GM10847 (cell line): Measurements from ENCODE around the gene RUFY3.

Experiments used
- POLR2A ChIP-seq: IDR thresholded peaks from 2 replicates; pipeline ENCODE4 v1.6.1; 2011; ENCODE audit not compliant: insufficient read length; ENCODE audit errors: extremely low read depth

The RUFY3 gene

DNA sequence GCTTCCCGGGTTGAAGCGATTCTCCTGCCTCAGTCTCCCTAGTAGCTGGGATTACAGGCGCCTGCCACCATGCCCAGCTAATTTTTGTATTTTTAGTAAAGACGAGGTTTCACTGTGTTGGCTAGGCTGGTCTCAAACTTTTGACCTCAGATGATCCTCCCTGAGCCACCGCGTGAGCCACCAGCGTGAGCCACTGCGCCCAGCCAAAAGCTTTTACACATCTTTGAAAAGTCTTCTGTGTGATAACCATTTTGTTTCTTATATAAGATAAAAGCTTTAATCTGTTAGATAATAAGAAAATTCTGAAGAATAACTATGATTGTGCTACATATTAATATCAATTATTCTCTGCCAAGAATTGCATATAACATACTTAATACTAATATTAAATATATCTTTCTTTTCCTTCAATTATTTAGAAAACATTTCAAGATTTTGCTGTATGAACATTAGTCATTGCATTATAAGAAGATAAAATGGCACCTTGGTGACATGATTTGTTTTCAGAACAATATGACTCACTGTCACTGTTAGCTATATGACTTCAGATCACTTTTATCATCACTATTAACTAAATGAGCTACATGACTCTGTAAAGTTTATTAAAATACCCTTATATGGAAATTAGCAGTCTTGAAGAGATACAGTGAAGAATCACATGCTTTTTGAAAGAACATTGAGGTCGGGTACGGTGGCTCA is 33.4 kb downstream of the RUFY3 start:
- TF ChIP-seq POLR2A = no peak

DNA sequence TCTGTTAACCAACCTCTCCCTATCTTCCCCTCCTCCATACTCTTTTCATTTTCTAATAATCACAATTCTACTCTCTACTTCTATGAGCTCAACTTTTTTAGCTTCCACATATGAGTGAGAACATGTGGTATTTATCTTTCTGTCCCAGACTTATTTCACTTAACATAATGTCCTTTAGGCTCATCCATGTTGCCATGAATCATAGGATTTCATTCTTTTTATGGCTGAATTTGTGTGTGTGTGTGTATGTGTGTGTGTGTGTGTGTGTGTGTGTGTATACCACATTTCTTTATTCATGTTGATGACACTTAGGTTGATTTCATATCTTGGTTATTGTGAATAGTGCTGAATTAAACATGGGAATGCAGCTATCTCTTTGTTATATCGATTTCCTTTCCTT is 37.4 kb downstream of the RUFY3 start:
- TF ChIP-seq POLR2A = no peak

DNA sequence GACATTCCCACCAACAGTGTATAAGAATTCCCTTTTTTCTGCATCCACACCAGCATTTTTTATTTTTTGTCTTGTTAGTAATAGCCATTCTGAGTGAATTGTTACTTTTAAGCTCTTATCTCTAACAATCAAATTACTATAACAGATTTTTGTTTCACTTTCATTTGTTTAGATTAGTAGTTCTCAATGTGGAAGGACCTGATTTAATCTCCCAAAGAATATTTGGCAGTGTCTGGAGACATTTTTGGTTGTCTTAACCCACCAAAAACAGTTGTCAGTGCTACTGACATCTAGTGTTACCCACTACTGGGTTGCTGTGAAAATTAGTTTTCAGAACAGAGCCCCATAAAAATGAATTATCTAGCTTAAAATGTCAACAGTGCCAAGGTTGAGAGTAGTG is 37.9 kb downstream of the RUFY3 start:
- TF ChIP-seq POLR2A = no peak

DNA sequence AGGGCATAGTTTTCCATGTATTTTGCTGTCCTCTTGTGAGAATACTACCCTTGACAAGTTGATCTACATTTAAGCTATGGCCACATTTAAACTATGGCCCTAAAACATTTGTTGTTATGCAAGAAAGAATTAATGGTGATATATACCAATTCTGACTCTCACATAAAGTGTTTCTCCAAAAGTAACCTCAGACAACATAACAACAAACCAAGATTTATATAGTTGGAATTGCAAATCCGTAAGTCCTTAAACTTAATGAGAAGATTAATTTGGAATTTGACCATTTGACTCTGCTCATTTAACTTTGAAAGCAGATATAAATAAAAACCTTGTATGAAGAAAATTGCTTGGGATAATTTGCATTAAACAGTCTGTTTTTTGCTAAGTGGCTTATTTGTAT is 38.9 kb downstream of the RUFY3 start:
- TF ChIP-seq POLR2A = no peak

DNA sequence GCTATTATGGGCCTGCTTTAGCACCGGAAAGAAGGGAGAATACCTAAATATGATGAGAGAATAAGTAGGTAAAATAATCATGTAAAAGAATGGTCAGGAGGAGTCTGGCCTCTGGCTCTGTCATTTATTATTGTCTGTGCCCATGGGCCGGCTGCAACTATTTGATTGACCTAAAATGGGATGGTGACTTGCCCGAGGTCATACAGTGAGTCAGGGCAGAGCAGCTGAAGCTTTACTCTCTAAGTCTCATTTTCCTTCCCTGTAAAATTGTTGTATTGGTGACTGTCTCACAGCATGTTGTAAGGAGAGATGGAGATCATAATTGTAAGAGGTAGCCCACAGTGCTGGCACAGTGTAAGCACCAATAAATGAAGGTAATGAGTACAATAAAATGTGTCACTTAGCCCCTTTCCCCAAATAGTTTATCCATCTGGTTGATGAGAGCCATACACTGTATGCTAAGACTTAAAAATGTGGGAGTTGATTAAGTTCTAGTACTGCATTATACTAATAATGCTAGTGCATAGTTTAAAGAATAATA is 39.6 kb downstream of the RUFY3 start:
- no peak for TF ChIP-seq POLR2A

DNA sequence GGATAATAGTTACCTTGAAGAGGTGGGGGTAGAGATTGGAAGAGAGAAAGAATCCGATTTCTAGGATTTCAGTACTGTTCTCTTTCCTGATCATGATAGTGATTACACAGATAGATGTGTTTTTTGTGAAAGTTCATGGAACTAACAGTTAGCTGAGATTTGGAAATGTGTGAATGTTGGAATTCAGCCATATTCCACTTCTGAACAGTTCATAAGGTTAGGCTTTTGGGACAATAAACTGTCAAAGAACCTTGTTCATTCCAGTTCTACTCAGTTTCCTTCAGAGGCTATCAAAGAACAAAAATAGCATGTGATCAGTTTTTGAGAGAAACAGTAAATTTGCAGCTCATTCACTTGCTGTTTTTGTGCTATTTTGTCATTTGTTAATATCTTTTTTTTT is 43.6 kb downstream of the RUFY3 start:
- no peak for TF ChIP-seq POLR2A

DNA sequence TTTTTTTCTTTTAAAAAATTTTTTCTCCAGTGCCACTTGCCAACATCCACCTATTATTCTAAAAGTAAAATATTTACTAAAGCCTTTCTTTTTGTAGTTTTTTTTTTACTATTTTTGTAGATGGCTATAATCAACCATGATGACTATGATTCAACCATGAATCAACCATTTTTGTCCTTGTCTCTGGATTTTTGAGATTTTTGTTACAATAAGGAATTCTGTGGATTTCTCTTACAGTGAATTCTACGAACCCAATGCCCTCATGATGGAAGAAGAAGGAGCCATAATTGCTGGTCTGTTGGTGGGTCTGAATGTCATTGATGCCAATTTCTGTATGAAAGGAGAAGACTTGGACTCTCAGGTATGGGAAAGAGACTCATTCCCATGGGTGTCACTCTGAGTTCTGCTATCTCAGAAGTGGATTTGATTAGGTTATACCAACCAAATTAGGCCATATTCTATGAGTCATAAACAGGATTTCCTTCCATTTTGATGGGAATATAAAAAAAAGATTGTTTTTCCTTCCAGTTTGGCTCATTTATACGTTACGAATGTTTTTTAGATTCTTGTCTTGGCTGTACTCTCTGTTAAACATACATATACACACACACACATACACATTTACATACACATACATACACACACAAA is 46.7 kb downstream of the RUFY3 start:
- no peak for TF ChIP-seq POLR2A

DNA sequence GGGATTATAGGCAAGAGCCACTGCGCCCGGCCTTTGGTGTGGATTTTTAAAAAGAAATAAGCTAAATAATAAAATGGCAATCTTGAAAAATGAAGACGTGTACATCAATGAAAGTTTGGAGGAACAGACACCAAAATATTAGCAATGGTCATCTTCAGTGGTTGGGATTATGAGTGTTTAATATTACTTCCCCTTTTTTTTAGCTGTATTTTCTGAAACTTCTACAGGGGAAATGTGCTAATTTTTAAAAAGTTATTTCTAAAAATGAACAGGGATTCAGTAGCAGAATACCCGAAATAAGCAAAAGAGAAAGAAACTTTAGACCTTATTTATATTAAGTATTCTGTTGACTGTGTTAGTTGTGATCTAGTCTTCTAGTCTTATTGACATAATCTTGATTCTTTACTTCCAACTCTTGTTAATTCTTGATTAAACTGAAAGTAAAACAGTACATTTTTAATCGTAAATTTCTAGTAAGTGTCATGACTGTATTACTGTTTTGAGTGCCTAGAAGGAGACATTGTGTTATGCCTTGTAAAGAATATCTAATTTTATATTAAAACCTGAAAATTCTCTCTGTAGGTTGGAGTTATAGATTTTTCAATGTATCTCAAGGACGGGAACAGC is 51.3 kb downstream of the RUFY3 start:
- no peak for TF ChIP-seq POLR2A

DNA sequence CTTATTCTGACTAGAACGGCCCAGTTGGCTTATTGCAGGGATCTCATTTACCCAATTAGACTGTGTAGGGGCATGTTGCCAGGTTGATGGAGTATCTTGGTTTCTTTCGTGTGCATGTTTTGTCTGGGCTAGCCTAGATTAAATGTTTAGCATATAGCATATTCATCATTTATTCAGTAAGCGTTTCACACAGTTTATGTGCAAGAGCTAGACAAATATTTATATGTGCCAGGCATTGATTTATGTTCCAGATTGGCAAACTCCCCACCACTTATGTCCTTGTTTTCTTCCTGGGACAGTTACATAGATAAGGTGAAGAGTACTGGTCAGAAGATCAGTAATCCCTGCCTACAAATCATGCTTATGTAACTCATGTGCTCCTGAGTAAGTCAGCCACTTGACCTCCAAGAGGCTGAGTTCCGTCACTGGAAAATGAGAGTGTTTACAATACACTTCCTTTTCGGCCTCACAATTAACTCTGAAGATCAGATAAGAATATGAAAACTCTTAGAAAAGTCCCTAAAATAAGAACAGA is 57.2 kb downstream of the RUFY3 start:
- TF ChIP-seq POLR2A = no peak

DNA sequence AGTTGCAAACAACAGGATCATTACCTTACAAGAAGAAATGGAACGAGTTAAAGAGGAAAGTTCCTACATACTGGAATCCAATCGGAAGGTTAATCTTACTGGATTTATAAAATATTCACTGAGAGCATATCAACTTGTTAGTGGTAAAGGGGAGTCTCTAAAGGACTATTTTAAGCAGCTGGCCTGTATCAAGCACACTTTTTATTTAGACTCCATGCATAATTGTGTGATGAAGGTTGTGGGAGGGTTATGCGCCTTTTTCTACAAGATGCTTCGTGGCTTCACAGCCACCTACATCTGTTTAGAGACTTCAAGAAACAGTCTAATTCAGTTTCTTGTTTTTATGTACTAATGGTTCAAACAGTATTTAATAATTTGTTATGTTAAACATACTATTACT is 61.3 kb downstream of the RUFY3 start:
- no peak for TF ChIP-seq POLR2A

DNA sequence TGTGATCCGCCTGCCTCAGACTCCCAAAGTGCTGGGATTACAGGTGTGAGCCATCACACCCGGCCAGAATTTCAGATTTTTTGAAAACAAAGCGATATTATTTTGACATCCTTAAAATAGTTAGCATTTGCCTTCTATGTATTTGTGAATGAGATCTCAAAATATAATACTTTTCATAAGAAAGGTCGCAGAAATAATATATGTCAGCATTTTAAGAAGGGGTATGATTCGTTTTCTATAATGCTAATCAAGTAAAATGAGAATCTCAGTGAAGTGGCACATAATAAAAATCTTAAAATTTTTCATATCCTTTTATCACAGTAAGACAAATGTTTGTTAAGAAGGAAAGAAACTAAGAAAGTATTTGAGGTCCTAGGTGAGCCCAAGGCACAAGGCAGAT is 65.7 kb downstream of the RUFY3 start:
- no peak for TF ChIP-seq POLR2A

DNA sequence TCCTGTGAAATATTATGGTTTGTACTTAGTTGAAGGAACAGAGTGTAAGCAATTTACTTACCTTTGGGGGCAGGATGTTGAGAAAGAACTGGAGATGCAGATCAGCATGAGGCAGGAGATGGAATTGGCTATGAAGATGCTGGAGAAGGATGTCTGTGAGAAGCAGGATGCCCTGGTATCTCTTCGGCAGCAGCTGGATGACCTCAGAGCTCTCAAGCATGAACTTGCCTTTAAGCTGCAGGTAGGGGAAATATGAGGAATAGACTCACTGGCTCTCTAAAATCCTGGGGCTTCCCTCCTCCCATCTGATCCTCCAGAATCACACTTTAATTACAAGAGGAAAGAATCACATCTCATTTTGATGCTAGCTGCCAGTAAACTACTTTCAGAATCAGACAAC is 67.0 kb downstream of the RUFY3 start:
- no peak for TF ChIP-seq POLR2A

DNA sequence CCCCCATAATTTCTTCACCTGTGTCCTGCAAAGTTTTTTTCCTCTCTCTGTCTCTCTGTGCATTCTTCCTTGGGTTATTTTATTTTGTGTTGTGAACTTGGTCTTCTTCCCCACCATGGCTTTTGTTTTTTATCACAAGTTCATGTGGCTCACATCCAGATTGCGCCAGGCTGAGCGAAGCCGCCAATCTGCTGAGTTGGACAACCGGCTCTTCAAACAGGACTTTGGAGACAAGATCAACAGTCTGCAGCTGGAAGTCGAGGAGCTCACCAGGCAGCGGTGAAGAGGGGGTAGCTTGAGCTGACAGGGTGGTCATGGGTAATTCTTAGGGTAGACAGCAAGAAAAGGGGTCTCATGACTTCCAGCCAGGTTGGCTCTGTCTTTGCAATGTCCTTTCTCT is 71.9 kb downstream of the RUFY3 start:
- TF ChIP-seq POLR2A = no peak

DNA sequence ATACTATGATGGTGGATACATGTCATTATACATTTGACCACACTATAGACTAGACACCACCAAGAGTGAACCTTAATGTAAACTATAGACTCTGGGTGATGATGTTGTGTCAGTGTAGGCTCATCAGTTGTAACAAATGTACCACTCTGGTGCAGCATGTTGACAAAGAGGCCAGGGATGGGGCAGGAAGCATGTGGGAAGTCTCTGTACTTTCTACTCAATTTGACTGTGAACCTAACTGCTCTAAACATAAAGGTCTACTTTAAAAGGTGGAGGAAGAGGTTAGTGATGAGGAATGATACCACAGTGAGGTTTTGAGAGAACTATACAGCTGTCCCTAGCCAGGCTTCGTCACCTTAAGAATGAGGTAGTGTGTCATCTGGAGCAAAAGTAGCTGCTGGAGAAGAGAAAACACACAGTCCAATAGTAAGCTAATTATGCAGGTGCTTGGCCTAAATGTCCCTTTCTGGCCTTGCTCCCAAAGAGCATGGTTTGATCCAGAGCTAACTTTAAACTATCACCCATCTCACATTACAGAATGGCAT is 79.6 kb downstream of the RUFY3 start:
- TF ChIP-seq POLR2A = no peak

DNA sequence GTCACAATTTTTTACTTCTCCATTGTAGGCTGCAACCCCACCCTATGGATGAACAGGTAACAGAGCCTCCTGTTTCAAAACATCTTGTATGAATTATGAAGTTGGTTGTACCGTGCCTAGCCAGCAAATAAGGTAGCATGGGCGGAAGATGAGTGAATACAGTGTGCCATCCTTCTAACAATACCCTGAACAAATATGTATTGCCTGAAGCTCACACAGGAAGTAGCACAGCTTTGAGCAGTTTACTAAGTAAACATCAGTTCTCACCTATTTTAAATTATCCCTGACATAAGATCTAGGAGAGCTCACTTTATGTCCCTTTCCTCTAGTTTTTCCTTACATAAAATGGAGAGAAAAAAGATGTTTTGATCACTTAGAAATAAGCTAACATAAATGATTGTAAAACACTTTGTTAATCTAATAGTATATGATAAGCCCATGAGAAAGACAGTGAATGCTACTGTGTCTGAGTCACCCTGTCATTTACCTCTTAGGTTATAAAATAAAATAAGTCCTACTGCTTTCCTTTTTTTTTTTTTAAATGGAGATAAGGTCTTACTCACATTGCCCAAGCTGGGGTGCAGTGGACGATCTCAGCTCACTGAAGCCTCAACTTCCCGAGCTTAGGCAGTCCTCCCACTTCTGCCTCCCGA is 81.3 kb downstream of the RUFY3 start:
- TF ChIP-seq POLR2A = no peak
